Subcutaneous abdominal adipose tissue (tissue), 5 donors: ENCODE measurements around the gene GTSE1.
A peak's percentile ranks its signal among the peaks of the same experiment; 100 is the strongest.

Source experiments
- H3K27ac ChIP-seq: one replicate; pipeline ENCODE4 v1.7.0; 2013; ENCODE audit warnings: low read depth, mild to moderate bottlenecking, inconsistent platforms, low read length, moderate library complexity
- H3K27me3 ChIP-seq, 5 donors: one replicate each; pipeline ENCODE4 v1.7.0; 2013; ENCODE audit warnings: low read length in 5 of 5, inconsistent platforms in 1 of 5; ENCODE audit not compliant: control insufficient read depth in 5 of 5, insufficient read depth in 4 of 5
- H3K36me3 ChIP-seq, 5 donors: one replicate each; pipeline ENCODE4 v1.7.0; 2013; ENCODE audit warnings: low read length in 5 of 5; ENCODE audit not compliant: control insufficient read depth in 5 of 5, insufficient read depth in 5 of 5
- H3K4me1 ChIP-seq, 5 donors: one replicate each; pipeline ENCODE4 v1.7.0; 2013; ENCODE audit warnings: low read length in 5 of 5, mild to moderate bottlenecking in 3 of 5, moderate library complexity in 1 of 5; ENCODE audit not compliant: control insufficient read depth in 5 of 5, insufficient read depth in 5 of 5
- H3K4me3 ChIP-seq, 5 donors: one replicate each; pipeline ENCODE4 v1.7.0; 2013; ENCODE audit warnings: low read length in 5 of 5, low read depth in 1 of 5
- H3K9ac ChIP-seq, 5 donors: one replicate each; pipeline ENCODE4 v1.7.0; 2013; ENCODE audit warnings: low read length in 5 of 5, mild to moderate bottlenecking in 4 of 5, moderate library complexity in 3 of 5
- H3K9me3 ChIP-seq, 5 donors: one replicate each; pipeline ENCODE4 v1.7.0; 2013; ENCODE audit warnings: low read length in 5 of 5; ENCODE audit not compliant: control insufficient read depth in 5 of 5
- donor health status: healthy.
- donor health status: healthy.
- donor health status: healthy.
- donor health status: healthy.
- donor health status: healthy.

The GTSE1 gene

DNA sequence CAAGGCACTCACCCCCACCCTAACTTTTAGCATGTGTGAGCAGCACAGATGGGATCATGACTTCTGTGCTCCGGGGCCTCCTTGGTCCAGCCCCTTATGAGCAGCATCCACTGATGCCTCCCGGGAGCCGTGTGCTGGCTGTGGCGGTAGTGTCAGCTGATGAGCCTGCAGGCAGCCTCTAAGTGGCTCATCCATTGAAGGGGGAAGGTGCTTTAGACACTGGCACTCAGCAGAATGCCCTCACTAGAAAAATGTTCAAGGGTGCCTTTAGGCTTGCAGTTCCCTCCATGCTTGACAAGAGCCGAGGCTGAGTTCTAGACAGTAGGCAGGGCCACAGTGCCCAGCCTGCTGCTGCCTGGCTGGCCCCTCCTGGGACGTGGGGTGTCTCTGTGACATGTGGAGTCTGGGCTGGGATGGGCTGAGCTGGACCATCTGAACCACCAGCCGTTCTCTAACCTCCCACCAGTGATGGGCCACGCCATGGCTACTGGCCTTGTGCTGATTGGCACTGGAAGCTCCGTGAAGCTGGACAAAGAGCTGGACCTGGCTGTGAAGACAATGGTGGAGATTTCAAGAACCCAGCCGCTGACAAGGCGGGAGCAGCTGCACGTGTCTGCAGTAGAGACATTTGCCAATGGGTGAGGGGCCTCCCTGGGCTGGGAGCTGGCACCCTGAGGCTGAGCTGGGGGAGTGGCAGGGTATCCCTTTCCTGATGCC lies 23.1 kb upstream of the GTSE1 start:
- Histone ChIP-seq H3K4me3 (no peak overlapping the region), H3K36me3 (peaks cover 5 to 75% (median 64%) of the 10 kb centered on the region in 5 donors), H3K9me3 (no peaks in the 10 kb centered on the region), H3K27ac (no peak overlapping the region), H3K27me3 (no peaks in the 10 kb centered on the region), H3K9ac (peak overlapping the region in 1 of 5 donors; percentile 44), H3K4me1 (peaks cover 0 to 16% (median 14%) of the 10 kb centered on the region in 5 donors)

DNA sequence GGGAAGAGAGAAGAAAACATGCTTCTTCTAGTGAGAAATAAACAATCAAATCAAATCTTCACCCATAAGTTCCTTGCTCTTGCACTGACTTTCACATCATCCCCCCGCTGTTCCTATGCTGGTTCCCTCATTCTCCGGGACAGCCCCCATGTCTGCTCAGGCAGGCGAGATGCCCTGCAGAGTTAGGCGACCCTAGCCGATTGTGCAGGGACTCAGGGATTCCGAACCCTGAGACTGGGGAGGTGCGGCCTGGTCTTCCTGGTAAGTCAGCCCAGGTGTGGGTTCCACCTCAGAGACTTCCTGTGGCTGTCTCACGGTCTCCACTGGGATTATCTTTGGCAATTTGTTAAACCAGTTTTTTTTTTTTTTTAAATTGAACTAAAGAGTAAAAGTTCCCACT lies 22.3 kb upstream of the GTSE1 start:
- peaks cover 5 to 80% (median 72%) of the 10 kb centered on the region in 5 donors for H3K36me3 ChIP-seq
- H3K9ac ChIP-seq, result no peak overlapping the region
- no peak overlapping the region for H3K4me3 ChIP-seq
- no peak overlapping the region for H3K27ac ChIP-seq
- no peaks in the 10 kb centered on the region for H3K9me3 ChIP-seq
- no peaks in the 10 kb centered on the region for H3K27me3 ChIP-seq
- peaks cover 0 to 8% (median 8%) of the 10 kb centered on the region in 5 donors for H3K4me1 ChIP-seq

DNA sequence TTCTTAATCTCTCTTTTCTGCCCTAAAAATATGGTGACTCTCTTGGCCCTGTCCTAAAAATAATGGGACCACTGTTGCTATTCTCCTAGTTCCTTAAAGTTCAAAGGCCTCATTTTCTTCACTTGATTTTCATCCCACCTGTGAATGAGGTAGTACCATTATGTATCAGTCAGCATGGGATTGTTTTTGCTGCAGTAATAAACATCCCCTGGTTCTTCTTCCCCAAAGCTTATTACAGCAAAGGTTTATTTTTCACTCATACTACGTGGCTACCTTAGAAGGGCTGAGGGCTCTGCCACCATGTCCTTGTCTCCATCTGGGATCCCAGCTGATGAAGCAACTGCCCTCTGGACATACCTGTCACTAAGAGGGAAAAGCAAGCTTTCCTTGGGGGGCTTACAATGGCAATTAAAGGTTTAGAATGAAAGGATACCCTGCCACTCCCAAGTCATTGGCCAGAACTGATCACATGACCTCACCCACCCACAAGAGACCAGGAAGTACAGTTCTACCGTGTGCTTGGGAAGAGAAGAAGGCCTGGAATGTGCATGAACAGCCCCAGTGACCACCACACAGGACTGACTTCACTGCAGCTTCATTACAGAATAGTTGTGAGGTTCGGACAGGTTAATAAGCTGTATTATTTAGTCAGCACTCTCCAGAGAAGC lies 21.1 kb upstream of the GTSE1 start:
- Histone ChIP-seq H3K27me3 (no peaks in the 10 kb centered on the region), H3K27ac (no peak overlapping the region), H3K9ac (no peak overlapping the region), H3K36me3 (peaks cover 5 to 85% (median 81%) of the 10 kb centered on the region in 5 donors), H3K4me3 (no peak overlapping the region), H3K4me1 (peaks cover 0 to 7% (median 0%) of the 10 kb centered on the region in 5 donors), H3K9me3 (no peaks in the 10 kb centered on the region)

DNA sequence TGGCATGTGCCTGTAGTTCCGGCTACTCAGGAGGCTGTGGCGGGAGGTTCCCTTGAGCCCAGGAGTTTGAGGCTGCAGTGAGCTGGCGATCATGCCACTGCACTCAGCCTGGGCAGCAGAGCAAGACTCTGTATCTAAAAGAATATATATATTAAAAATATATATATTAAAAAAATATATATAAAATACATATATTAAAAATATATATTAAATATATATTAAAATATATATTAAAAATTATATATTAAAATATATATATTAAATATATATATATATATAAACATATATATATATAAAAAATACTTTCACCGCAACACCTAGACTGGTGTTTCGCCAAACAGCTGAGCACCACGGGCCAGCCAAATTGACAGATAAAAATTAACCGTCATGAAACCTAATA lies 20.1 kb upstream of the GTSE1 start:
- Histone ChIP-seq H3K27me3 (no peaks in the 10 kb centered on the region), H3K9ac (no peak overlapping the region), H3K4me3 (no peak overlapping the region), H3K4me1 (peaks cover 0 to 8% (median 0%) of the 10 kb centered on the region in 5 donors), H3K36me3 (peaks cover 5 to 94% (median 91%) of the 10 kb centered on the region in 5 donors), H3K27ac (no peak overlapping the region), H3K9me3 (no peaks in the 10 kb centered on the region)

DNA sequence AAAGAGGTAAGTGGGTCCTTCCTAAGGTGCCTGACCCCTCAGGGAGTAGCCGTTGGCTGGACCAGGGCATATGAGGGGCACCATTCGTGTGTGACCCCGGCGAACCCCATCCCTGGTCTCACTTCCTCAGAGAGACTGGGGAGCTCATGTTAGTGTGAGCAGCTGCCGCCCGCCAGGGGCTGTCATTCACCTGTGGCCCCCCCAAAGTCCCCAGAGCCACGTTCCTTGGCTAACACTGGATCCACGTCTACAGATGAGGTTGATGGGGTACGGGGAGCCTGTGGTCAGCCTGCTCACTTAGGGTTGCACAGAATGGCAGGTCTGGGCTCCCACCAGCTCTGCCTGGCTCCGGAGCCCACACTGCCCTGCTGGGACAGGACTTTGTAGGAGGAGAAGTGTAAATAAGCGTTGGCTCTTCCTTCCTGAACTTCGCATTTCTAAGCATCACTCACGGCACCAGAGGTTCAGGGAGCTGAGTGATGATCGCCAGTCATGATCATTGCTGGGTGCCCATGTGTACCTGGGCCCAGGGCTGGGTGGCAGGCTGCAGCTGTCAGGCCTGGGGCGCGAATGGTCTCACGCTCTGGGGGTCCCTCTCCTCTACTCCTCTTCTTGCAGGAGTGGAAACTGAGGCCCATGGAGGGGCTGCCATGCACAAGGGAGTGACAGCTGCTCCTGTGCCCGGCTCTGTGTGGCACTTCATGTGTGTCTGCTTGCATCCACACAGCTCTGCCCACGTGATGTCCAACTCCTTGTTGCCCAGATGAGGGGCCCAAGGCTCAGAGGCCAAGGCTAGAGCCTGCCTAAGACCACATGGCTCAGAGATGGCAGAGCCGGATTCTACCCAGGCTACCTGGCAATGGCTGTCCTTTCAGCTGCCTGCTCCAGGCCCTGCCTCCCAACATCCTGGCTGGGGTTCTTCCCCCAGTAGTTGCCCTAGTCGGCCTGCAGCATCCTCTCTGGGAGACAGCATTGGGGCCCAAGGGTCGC lies 17.7 kb upstream of the GTSE1 start:
- no peaks in the 10 kb centered on the region for H3K27me3 ChIP-seq
- peaks cover 7 to 92% (median 88%) of the 10 kb centered on the region in 5 donors for H3K36me3 ChIP-seq
- no peak overlapping the region for H3K9ac ChIP-seq
- H3K27ac ChIP-seq, result no peak overlapping the region
- peaks cover 0 to 8% (median 0%) of the 10 kb centered on the region in 5 donors for H3K4me1 ChIP-seq
- no peak overlapping the region for H3K4me3 ChIP-seq
- H3K9me3 ChIP-seq, result no peaks in the 10 kb centered on the region

DNA sequence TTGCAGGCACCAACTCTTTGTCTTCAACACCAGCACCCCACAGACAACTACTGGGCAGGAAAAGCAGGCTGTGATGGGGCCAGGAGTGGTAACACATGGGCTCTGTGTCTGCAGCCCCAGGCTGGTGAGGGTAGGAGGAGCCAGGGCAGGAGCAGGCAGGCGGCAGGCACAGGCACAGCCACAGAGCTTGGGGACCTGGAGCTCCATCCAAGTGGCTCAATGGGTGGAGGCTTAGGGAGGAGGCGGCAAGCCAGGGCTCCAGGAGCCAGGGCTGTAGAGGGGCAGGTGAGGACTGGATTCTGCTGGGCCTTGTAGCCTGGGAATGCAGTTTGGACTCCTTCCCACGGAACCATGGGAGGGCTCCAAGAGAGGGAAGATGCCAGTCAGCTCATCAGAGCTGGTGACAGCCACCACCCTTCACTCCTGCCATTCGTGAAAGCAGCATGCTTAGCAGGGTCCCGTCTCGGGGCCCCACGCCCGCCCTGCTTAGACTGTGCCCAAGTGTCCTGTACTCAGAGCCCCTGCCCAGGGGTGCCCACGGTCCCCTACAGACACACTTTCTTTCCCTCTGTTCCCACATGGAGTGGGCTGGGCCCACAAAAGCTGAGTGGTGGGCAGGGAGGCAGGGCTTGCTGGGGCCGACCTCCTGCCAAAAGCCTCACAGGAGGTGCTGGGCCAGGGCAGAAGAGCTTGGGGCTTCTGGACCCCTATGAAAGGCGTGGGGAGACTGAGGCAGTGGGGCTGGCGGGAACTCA lies 16.4 kb upstream of the GTSE1 start:
- Histone ChIP-seq H3K9me3 (no peaks in the 10 kb centered on the region), H3K27ac (no peak overlapping the region), H3K4me1 (peaks cover 0 to 19% (median 5%) of the 10 kb centered on the region in 5 donors), H3K4me3 (no peak overlapping the region), H3K27me3 (no peaks in the 10 kb centered on the region), H3K9ac (no peak overlapping the region), H3K36me3 (peaks cover 7 to 92% (median 90%) of the 10 kb centered on the region in 5 donors)

DNA sequence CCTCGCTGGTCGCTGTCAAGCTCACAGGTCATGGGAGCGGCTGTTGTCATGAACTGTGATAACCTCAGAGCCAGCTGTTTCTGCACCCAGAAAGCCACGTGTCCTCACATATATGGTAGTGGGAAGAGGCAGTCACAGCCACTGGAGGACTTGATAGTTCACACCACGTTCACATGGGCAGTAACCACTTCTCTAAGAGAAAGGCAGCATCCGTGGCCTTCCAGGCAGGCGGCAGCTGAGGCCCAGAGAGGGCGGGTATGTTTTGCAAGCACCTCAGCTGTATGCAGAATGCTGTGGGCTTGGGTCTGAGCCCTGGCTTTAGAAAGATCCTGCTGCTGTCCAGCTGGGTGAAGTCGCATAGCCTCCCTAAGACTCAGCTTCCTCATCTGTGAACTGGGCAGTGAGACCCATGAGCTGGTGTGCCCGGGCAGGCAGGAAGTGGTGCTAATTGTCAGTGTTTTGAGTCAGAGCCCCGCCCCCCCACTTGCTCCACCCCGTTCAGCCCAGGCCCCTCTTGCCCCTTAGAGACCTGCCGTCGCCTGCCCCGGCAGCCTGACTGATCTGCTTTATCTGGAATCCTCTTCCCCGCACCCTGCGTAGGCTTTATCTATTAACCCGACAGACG lies 15.6 kb upstream of the GTSE1 start:
- Histone ChIP-seq H3K27me3 (no peaks in the 10 kb centered on the region), H3K9me3 (no peaks in the 10 kb centered on the region), H3K9ac (no peak overlapping the region), H3K4me3 (no peak overlapping the region), H3K27ac (no peak overlapping the region), H3K4me1 (peaks cover 0 to 19% (median 5%) of the 10 kb centered on the region in 5 donors), H3K36me3 (peaks cover 3 to 90% (median 86%) of the 10 kb centered on the region in 5 donors)

DNA sequence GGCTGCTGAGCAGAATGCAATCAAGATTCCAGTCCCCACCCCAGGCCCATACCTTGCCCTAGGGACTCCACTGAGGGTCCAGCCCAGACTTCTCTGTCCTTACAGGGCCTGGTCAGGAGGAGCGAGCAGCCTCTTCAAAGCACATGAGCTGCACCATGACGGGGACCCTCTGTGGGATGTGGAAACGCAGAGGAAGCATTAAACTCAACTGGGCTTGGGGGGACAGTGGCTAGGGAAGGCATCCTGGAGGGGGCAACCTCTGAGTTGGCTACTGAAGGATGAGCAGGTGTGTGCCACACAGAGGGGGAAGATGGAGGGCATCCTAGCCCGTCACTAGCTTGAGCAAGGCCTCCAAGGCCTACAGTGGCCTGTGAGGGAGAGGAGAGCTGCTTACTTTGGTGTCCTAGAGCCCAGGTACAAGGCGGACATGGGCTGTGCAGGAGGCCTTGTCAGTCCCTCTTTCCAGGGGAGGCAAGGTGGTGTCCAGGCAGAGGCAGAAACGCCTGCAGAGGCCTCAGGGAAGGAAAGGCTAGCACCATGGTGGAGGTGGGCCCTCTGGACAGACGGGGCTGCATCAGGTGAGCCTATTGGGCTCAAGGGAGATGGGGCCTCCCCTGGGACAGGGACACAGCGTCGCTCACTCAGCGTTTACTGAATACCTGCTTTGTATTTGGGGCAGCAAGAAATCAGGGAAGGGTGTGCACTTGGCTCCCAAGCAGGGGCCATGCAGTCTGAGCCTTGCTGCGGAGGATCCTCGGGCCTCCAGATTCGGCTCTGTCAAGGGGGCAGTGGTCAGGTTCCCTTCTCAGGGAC lies 14.6 kb upstream of the GTSE1 start:
- H3K27ac ChIP-seq, result no peak overlapping the region
- peaks cover 0 to 20% (median 7%) of the 10 kb centered on the region in 5 donors for H3K4me1 ChIP-seq
- no peak overlapping the region for H3K9ac ChIP-seq
- H3K9me3 ChIP-seq, result no peaks in the 10 kb centered on the region
- H3K36me3 ChIP-seq, result peaks cover 3 to 96% (median 87%) of the 10 kb centered on the region in 5 donors
- no peak overlapping the region for H3K4me3 ChIP-seq
- no peaks in the 10 kb centered on the region for H3K27me3 ChIP-seq
